Liver (tissue), 3 donors: ENCODE results near the gene SAFB.

Source experiments
- EGR1 ChIP-seq, 2 donors: IDR thresholded peaks; 2 replicates each; pipeline ENCODE4 v1.6.1; 2016 to 2018; ENCODE audit warnings: antibody characterized with exemption in 2 of 2, low read depth in 2 of 2
- FOXA1 ChIP-seq: IDR thresholded peaks from 2 replicates; pipeline ENCODE4 v1.6.1; 2016; ENCODE audit warnings: antibody characterized with exemption
- JUND ChIP-seq, 2 donors: IDR thresholded peaks; 2 replicates each; pipeline ENCODE4 v1.6.1; 2016; ENCODE audit warnings: antibody characterized with exemption in 2 of 2
- RAD21 ChIP-seq, 2 donors: IDR thresholded peaks; 2 replicates each; pipeline ENCODE4 v1.6.1; 2016; ENCODE audit warnings: antibody characterized with exemption in 2 of 2, mild to moderate bottlenecking in 2 of 2
- SP1 ChIP-seq: IDR thresholded peaks from 2 replicates; pipeline ENCODE4 v1.6.1; 2018; ENCODE audit warnings: antibody characterized with exemption, mild to moderate bottlenecking
- TAF1 ChIP-seq: conservative IDR thresholded peaks from 2 replicates; pipeline ENCODE4 v1.6.1; 2016; ENCODE audit warnings: antibody characterized with exemption, mild to moderate bottlenecking
- YY1 ChIP-seq: IDR thresholded peaks from 2 replicates; pipeline ENCODE4 v1.6.1; 2016; ENCODE audit warnings: antibody characterized with exemption, mild to moderate bottlenecking
- TF ChIP-seq, protein P1 (sequence below): fragments of 150-350 bp; IDR thresholded peaks from 2 replicates; pipeline ENCODE4 v1.5.1; 2017; ENCODE audit warnings: improper control_type of control experiment, low read depth, low read length; ENCODE audit not compliant: missing input control
- donor health status: healthy.
- donor health status: healthy.

- TF ChIP-seq TAF1 (no peak), RAD21 (IDR thresholded peaks at IDR 0.05) (no peak), YY1 (no peak), EGR1 (IDR thresholded peaks at IDR 0.05; ENCODE audit: low read depth in 2 of 2) (no peak), SP1 (no peak), JUND (IDR thresholded peaks at IDR 0.05) (no peak), FOXA1 (no peak)
- TF ChIP-seq, protein P1, sequence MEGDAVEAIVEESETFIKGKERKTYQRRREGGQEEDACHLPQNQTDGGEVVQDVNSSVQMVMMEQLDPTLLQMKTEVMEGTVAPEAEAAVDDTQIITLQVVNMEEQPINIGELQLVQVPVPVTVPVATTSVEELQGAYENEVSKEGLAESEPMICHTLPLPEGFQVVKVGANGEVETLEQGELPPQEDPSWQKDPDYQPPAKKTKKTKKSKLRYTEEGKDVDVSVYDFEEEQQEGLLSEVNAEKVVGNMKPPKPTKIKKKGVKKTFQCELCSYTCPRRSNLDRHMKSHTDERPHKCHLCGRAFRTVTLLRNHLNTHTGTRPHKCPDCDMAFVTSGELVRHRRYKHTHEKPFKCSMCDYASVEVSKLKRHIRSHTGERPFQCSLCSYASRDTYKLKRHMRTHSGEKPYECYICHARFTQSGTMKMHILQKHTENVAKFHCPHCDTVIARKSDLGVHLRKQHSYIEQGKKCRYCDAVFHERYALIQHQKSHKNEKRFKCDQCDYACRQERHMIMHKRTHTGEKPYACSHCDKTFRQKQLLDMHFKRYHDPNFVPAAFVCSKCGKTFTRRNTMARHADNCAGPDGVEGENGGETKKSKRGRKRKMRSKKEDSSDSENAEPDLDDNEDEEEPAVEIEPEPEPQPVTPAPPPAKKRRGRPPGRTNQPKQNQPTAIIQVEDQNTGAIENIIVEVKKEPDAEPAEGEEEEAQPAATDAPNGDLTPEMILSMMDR = no peak
Measured at GRCh38 chr19:5681391-5682106, 58.7 kb downstream of the SAFB start.
